Central memory CD4-positive, alpha-beta T cell (primary cell): ENCODE measurements around the gene FRRS1L.
A peak's percentile ranks its signal among the peaks of the same experiment; 100 is the strongest.

Experiments
- DNase-seq: peaks from one replicate; pipeline ENCODE4 v3.0.0; 2022
- total RNA-seq, 3 experiments: gene quantifications; one replicate each; lab custom pipeline; 2026; lab: John Stamatoyannopoulos, UW

FRRS1L gene, protein sequence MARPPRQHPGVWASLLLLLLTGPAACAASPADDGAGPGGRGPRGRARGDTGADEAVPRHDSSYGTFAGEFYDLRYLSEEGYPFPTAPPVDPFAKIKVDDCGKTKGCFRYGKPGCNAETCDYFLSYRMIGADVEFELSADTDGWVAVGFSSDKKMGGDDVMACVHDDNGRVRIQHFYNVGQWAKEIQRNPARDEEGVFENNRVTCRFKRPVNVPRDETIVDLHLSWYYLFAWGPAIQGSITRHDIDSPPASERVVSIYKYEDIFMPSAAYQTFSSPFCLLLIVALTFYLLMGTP
- total RNA-seq: 0 to 0.07 (median 0) reads per million in 3 experiments

DNA sequence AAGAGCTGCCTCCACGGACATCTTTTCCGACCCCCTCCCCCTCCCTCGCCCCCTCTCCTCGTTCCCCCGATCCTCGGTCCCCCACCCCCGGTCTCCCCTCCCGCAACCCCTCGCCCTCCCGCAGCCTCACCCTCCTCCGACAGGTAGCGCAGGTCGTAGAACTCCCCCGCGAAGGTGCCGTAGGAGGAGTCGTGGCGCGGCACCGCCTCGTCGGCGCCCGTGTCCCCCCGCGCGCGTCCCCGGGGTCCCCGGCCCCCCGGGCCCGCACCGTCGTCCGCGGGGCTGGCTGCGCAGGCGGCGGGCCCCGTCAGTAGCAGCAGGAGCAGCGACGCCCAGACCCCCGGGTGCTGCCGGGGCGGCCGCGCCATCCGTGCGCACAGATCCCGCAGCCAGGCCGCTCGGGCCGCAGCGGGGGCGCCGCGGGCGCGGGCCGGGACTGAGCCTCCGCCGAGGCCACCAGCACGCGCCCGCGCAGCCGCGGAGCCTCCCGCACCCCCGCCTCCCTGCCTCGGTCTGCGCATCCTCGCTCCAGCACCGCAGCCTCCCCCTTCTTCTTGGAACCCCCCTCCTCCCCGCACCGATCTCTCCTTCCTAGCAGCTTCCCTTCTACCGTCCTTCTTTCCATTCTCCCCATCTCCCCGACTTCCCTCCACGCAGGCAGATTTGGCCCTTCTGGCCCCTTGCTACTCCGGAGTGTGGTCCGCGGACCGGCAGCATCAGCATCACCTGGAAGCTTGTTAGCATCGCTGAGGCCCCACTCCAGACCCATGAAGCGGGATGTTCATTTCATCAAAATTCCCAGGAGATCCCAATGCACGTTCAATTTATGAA is at the start of gene FRRS1L:
Gene FRRS1L, minus strand, starts transcription at position 479 of the 831 bp plus-strand sequence. Its CDS starts 111 bp downstream, at position 368.
- DNase-seq: no peak

DNA sequence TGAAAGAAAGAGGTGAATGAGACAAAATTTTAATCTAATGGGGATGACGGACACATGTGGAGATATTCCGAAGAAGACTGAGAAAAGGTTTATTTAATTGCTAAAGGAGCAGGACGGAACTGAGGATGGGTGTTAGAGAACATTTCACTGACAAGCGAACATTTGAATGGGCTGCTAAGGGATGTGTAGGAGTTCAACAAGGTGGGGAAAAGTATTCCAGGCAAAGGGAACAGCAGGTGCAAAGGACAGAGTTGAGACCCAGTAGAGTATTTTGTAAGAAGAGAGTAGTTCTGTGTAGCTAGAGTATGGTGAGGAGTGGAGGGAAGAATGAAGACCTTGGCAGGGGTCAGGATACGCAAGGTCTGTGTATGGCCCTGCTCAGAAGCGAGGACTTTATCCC is 47.4 kb upstream of the FRRS1L start:
- no peak for DNase-seq

DNA sequence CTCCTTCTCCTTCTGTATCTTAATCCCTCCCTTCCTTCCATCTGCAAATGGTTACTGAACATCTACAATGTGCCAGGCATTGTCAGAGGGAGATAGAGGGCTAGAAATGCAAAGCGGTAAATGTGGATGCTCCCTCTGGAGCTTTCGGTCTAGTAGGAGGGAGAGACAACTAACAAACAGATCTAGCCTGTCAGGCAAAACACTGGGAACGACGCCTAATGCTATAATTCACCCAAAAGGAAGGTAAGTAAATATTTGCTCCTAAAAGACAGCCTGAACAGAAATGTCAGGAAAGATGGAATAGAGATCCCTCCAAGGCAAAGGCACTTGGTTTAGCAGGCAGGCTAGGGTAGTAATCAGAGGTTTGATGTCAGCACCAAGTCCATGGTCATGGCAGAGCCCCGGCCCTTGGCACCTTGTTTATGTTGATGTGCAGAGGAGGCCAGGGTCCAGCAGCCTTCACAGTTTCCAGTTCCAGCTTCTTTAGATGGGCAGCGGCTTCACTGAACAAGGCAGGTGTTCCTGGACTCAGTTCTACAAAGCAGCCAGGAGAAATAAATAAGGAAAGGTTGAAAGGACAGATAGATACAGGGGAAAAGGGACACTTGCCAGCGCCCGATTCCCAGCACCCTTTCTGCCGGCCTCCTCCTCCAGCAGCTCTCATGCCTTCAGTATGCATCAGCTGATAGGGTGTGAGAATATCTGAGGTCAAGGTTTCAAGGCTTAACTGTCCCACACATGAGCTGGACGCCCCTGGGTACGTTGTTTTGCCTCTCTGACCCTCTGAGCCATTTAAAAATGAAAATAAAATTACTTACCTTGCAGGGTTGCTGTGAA is 46.5 kb upstream of the FRRS1L start:
- DNase-seq: no peak

DNA sequence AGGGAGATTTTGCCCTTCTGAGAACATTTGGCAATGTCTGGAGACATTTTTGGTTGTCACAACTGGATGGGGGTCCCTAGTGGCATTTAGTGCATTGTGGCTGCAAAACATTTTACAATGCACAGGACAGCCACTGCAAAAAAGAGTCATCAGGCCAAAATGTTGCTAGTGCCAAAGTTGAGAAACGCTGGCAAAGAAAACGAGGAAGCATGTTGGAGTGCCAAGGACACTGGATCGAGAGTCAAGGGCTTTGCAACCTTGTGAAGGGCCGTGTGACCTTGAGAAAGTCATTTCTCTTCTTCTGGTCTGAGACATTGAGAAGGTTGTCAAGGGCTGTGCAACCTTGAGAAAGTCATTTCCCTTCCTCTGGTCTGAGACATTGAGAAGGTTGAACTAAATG is 45.7 kb upstream of the FRRS1L start:
- no peak for DNase-seq

DNA sequence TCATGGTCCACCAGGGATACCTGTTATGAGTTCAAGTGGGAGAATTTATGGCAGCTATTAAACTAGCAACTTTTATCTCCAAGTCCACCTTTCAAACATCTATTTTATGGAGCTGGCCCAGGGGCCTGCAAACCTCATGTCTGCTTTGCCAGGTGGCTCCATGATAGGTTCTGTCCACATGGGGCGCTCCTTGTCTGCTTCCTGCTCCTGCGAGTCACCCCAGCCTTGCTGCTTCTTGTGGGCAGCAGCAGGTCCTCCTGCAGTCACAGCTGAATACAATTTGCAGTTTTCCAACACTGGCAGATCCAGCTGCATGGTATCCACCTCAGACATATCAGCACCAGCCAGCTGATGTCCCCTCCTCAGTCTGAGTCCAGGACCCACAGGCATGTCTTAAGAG is 39.6 kb upstream of the FRRS1L start:
- no peak for DNase-seq

DNA sequence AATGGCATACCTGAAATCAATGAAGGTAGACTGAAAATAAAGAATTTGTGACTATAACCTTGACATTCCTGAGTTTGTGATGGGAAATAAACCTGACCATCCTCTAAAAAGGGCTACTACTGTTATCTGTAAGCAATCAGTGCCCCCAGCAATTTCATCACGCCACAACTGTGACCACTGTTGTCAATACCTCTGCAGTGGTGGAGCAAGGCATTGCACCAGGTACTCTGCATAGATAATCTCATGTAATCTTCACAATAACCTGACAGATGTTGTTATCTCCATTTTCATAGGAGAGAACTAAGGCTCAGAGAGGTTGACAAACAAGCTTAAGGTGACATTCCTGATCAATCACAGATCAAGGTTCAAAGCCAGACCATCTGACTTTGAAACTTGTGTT is 38.5 kb upstream of the FRRS1L start:
- DNase-seq: no peak

DNA sequence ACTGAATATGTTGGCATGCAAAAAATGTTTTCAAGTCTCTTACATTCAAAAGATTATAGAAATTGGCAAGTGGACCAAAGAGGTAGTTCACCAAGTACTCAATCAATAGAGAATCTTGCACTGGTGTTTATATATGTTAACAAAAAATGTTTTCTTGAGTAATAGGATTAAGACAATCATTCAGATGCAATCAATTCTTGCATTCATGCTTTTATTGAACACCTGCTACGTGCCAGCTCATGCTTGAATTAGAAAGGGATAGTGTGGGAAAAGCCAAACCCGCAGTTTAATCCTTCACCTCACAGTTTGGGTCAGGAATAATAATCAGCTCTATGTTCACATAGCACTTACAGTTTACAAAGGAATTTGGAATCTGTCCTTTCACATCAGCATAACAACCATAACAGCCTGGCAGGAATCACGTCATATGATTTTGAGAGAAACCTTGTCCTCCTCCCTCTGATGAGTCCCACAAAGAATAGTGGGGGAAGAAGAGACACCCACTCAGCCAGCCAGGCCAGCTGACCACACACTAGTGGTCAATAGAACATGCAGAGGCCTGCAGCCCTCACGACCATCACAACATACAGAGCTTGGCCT is 36.8 kb upstream of the FRRS1L start:
- no peak for DNase-seq

DNA sequence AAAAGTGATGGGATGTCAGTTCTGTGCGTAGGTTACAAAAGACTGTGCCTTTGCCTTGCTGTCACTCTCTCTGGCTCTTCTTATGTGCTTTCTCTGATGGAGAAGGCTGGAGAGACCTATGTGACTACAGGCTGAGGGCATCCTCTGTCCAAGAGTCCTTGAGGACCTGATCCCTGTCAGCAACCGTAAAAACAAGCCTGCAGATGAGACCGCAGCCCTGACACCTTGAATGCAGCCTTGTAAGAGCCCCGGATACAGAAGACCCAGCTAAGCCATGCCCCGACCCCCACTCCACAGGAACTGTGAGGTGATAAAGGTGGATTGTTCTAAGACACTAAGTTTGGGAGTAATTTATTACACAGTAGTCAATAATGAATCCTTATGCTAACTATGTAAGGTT is 32.6 kb upstream of the FRRS1L start:
- no peak for DNase-seq

DNA sequence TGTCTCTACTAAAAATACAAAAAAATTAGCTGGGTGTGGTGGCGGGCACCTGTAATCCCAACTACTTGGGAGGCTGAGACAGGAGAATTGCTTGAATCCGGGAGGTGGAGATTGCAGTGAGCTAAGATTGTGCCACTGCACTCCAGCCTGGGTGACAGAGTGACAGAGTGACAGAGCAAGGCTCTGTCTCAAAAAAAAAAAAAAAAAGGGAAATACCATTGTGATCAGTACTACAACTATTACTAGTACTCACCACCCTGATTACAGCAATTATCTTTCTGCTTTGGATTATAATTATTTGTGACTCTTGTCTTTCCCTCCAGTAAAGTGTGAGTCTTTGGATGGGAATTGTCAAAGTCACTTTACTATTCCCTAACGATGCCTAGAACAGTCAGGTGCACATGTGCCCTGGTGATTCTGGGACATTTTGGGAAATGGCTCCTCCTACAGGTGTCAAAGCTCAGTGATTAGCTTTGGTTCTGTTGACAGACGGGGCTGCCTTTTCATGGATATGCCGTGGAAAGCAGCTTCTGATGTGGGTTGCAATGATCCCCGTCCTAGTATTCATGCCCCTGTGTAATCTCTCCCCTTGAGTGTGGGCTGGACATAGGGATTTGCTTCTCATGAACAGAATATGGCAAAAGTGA is 31.8 kb upstream of the FRRS1L start:
- no peak for DNase-seq

DNA sequence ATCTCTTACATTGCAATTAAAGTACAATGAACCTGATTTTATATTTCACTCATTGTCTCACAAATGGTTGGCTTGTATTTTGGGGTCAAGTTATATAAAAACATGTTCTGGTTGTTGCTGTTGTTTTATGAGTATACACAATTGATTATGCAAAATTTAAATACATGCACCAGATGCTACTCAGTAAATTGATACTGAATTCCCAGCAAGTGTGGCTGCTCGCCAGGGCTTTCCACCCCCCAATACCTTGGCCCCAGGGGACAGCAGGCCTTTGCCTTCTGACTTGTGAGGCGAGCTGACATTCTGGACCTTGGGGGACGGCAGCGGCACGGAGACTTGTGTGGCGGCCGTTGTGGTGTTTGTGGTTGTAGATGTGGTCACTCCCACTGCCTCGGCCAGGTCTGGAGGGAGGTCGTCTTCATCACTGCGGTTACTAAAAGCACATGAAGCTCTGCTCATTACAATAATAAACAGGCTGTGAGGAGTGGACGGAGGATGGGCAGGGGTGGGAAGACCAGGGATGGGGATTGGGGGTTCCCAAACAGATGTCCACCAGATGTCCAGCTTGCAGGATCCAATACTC is 27.0 kb upstream of the FRRS1L start:
- no peak for DNase-seq

DNA sequence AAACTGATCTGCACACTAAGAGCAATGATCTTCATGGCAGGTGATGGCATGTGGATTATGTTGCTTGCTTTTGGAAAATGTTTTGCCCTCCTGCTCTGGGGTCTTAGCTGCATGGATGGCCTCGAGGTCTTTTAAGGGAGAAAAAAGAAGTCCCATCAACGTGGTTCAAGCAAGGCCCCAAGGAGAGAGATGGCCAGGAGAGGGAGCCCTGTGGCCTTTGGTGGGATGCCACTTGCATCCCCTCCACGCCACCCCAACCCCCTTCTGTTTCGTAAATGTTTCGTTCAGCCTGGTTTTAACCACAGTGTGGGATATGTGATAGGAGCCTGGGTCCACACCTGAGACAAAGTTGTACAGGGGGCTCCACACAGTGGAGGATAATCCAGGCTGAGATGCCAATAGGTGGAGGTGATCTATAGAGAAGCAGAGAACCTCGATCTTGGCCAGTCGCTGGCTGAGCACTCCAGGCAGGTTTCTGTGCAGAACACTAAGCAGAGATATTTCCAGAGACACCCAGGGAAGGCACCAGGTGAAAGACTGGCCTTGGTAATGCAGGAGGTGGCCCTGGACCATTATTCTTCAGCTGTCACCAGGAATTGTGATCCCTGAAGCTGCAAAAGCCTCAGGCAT is 25.8 kb upstream of the FRRS1L start:
- no peak for DNase-seq

DNA sequence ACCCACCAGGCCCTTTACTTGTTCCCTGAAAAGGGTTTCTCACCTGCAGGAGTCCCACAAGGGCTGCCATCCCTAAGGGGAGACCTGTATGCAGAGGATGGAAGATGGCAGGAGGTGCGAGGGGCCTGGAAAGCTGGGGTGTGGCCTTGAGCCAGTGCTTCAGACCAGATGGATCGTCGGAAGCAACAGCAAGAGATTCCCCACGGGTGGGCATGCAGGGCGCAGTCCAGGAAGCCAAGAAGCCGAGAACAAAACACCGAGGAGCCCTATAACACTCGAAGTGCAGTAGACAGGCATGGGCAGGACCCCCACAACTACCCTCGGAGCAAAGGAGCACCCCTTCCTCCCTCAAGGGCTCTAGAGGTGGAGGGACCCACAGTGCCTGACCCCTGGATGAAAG is 24.7 kb upstream of the FRRS1L start:
- no peak for DNase-seq

DNA sequence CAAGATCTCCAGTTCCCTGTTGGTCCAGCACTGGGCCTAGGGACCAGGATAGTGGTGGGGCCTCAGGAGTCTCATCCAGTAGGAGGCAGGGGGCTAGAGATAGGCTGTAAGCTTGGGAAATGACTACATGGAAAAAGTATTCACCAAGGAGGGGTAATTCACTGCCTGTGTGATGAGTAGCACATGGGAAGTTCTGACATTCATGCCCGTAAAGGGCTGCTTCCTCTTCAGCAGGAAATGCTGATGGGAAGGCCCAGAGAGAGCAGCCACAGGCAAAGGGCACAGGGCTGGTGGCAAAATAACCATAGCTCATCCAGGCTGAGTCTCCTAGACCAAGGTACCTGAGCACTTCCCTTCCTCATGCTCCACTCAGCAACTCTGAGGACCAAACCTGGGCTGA is 23.1 kb upstream of the FRRS1L start:
- no peak for DNase-seq

DNA sequence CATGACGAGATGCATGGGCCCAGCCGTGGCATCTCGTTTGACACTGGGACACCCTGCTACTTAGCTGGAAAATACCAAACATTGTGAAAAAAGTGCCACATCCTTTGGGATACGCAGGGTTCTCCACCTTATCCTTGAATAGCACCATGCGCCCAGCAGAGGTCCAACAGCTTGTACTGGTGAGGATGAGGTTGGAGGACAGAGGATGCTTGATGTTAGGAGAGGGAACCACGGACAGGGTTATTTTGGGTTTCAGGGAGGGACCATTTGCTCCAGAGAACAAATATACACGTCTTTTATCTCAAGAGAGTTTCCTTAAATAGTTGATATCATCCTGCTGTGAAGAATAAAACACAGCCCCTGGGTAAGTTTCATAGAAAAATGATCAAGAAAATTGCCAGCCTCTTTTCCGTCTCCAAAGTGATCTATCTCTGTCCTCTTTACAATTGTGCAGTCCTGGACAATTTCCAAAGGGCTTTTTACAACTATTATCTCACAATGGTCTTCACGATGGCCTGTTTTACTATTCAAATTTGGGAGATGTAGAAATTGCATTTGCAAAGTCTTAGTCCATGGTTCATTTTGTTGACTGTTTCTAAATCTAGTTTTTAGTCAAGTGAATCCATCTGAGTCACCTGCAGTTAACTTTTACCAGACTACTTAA is 19.9 kb upstream of the FRRS1L start:
- DNase-seq: no peak

DNA sequence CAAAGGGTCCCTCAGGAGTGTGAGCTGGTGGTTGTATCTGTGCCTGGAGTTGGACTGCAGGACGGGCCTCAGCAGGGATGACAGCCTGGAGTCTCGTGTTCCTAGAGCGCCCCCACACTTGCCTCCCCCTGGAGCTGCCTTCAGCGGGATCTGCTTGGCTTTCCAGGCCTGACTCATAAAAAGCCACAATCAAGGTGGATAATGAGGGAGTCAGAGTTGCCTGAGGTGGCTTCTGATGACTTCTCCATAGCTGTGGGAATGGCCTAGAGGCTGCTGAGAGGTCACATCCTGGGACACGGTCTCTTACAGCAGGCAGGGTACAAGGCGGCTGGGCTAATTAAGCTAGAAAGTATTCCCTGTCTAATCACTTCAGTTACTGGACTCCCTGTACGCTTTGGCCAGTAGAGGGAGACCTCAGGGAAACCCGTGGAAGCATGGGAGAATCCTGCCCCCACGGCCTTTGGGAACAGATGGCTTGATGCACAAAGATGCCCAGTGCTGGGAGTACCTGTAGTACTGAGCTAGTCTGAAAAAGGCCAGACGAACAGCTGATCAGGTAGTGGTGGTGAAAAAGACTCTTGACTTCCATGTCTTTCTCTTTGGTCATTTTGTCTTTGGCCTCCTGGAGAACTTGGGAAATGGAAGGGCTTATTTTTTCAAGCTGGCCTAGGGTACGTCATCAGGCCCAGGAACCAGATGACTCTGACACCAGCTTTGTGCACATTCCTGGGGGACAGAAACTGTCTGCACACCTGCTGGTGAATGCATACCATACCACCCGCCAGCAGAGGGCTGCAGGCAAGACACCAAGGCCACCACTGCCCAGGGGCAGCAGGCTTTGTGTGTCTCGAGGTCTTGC is 16.1 kb upstream of the FRRS1L start:
- no peak for DNase-seq

DNA sequence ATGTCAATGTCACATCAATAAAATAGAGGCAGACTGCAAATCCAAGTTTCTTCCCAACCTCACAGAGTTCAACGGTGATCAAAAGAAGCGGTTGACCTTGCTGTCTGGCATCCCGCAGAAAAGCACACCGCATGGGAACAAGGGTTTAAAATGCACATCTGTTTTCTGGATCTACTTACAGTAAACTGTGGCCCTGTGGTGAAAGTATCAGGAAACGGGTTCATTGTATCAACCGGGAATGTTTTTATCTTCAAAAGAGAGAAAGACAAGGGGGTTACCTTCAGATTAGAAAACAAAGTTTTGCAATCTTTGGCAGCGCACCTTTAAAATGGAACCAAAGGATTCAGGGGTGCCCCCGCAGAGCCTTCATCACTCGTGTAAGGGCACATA is 15.5 kb upstream of the FRRS1L start:
- DNase-seq: no peak

DNA sequence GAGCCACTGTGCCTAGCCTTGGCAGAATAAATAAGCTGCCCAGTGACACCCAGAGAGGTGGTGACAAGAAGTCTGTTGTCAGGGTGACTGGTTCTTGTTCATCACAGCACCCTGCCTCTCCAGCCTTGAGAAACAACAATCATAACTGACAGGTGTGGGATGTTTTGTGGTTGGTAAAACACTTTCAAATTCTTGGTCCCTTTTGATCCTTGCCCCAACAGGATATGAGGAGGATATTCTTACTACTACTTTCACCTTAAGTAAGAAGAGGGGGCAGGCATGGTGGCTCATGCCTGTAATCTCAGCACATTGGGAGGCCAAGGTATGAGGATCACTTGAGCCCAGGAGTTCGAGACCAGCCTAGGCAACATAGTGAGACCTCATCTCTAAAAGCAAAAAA is 14.2 kb upstream of the FRRS1L start:
- peak; percentile 32 for DNase-seq

DNA sequence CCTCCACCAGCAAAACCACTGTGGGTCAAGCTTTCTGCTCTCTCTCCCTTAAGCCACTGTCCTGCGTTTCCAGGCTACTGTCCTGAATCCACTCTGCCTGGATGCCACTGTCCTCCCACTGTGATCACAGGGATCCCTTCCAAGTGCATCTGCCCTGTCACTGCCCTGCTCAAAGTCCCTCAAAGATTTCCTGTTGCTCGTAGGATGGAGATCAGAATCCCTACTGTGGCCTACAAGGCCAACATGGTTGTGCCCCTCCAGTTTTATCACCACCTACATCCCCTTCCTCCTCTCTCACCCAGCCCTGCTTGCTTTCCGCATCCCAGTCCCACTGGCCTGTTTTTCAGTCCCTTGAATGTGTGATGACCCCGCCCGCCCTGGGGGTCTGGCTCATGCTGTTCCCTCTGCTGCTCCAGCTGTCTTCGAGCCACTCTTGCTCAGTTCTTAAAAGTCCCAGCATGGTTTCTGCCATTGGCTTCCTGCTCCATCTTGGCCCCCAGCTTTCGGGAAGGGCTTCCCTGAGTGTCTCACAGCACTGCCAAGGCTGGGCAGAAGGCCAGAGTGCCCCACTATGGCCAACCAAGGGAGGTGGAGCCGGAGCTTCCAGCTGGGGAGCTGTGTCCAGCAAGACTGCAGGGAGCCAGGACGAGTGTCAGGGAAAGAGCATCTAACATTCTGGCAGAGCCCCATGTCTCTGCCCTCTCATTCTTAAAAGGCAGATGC is 12.9 kb upstream of the FRRS1L start:
- no peak for DNase-seq

DNA sequence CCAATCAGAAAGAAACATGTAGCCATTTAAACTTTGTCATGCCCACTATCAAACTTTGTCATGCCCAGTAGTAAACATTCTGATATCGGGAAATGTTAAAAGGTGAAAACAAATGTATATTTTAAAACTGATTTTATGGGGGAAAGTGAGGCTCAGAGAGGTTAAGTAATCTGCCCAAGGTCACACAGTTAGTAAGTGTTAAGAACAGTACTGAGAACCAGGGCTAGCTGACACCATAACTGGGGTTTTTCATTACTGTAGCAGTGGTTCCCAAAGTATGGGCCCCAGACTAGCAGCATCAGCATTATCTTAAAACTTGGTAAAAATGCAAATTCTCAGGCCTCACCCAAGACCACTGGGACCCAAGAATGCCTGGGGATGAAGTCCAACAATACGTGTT is 9.9 kb upstream of the FRRS1L start:
- no peak for DNase-seq
